ENCODE results near the gene ITGA5.

The ITGA5 gene

DNA sequence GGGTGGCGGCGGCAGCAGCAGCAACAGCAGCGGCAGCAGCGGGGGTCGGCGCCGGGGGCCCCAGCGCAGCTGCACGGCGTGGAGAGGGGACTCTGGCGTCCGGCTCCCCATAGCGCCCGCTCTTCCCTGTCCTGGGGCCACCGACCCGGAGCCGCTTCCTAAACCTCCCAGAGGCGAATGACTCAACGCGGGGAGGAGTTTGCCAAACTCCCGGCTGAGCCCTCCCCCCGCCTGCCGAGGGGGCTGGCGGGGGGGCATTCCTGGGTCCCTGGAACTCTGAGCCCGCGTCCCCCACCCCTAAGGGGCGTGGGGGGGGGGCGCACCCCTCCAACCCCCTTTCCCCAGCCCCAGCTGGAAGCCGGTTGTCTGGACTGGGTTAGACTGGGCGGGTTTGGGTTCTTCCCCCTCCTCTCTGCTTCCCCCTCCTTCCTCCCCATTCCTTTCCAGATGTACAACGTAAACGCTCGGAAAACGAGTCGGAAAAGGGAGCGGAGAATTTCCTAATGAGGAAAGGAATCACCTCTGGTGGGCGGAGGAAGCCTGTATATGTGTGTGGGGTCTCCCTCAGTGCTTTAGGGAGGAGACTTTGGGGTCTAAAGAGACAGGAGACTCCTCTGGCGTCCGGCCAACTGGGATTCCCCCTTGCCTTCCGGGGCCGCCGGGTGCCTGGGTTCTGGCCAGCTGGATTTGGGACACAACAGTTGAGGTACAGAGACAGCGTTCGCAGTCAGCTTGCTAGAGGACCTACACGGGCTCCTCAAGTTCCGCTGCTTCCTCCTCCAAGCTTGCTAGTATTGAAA, at the start of gene ITGA5:
Gene ITGA5, minus strand, starts transcription at position 179 of the 800 bp plus-strand sequence. Its CDS starts 68 bp downstream, at position 111.
- Mint-ChIP-seq H3K4me3 (peak within 1 kb of the TSS; percentile 86), H3K27me3 (no peaks in the 10 kb centered on the region), H3K4me1 (peaks cover 70% of the 10 kb centered on the region), H3K9me3 (no peaks in the 10 kb centered on the region), H3K27ac (peak within 1 kb of the TSS; percentile 91 to 99)
- peak; percentile 45 for ATAC-seq
- DNase-seq: no peak

DNA sequence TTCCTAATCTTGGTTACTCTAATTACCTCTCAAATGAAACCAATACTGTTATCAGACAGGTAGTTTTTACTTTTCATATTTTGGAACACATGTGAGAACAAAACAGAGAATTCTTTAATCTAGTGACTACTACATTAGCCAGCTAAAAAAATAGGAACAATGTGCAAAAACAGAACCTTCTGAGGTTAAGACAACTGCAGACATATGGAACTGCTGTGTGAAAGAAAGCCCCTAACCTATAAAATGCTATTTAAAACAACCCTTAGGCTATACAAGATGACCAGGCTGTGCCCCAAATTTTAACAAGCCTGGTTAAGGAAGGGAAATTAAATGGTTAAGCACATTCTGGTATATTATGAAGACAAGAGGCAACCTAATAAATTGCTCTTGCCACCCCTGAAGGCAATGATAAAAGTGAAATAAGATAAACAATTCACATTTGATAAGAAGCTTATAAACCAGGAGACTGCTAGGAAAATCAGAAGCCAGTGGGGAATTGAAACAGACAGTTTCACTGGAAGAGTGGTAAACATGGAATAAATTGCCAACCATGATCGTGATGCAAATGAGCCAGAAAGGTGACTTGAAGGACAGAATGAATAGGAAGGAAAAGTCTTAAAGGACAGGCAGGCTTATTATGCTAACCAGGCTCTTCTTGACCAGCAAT, 46.9 kb upstream of the ITGA5 start:
- H3K4me1 Mint-ChIP-seq: no peaks in the 10 kb centered on the region
- no peaks in the 10 kb centered on the region for H3K9me3 Mint-ChIP-seq
- no peak for ATAC-seq
- no peak overlapping the region for H3K27ac Mint-ChIP-seq
- no peaks in the 10 kb centered on the region for H3K27me3 Mint-ChIP-seq
- no peak overlapping the region for H3K4me3 Mint-ChIP-seq
- no peak for DNase-seq

DNA sequence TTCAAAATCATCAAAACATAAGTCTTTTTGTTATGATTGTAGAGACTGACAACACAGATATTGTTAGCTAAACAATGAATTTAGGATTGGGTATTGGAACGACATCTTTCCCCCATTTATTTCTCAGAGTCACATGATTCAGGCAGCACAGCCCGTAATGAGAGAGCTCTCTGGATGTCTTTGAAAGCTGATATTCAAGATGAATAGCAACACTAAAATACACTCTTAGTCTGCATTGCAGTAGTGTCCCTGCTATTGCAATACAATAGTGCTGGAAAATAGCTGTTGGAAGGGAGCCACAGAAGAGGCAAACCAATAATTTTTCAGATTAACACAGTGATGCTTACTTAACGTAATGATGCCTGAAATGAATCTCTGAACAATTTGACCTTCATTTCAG, 44.4 kb upstream of the ITGA5 start:
- no peaks in the 10 kb centered on the region for H3K4me1 Mint-ChIP-seq
- no peak for DNase-seq

DNA sequence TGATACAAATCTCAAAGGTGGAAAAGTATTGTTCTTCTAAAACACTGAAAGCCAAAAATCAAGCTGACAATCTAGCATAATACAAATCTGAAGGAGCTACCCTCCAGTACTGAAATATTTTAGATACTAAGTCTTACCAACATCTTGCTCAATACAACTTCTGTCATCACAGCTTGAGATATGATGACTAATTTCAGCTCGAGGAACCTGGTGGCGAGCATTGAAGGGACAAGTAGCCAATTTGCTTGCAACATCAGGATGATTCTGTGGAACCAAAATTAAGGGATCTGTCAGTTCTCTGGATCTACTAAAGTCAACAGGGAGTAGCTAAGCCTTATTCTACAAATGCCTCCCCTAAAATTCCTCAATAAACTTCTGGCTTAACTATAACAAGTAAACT, 44.0 kb upstream of the ITGA5 start:
- no peak overlapping the region for H3K27ac Mint-ChIP-seq
- H3K27me3 Mint-ChIP-seq: no peaks in the 10 kb centered on the region
- H3K9me3 Mint-ChIP-seq: no peaks in the 10 kb centered on the region
- H3K4me1 Mint-ChIP-seq: no peaks in the 10 kb centered on the region
- DNase-seq (no peak), ATAC-seq (no peak)
- H3K4me3 Mint-ChIP-seq: no peak overlapping the region

More for the DNA sequence above, 44.4 kb upstream of the ITGA5 start:
- Mint-ChIP-seq H3K27ac (no peak overlapping the region), H3K4me3 (no peak overlapping the region), H3K27me3 (no peaks in the 10 kb centered on the region), H3K9me3 (no peaks in the 10 kb centered on the region)
- no peak for ATAC-seq

DNA sequence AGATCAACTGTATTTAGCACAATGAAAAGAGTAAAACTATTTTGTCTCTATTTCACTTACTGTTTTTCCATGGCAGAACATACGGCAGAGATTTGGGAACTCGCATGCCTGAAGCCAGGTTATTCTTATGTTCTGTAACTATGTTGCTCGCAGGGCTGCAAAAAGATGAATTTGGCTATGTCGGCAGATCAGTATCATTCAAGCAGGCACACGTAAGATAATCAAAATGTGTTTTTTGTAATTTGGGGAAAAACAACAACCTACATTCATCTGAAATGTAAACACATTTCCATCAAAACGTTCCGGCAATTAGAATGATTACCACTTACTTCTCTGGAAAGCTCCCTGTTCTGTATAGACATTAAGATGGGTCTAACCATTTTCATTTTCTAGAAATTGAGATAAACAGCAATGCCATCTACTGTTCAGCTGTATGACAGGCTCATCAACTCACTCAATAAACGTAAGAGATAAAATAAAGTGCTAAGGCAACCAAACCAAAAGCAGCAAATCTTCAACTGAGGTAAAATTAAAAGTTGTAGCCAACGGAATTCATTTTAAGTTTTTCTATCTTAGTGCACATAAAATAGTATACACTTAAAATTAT, 41.4 kb upstream of the ITGA5 start:
- DNase-seq (no peak), ATAC-seq (no peak)
- no peaks in the 10 kb centered on the region for H3K9me3 Mint-ChIP-seq
- no peak overlapping the region for H3K27ac Mint-ChIP-seq
- no peaks in the 10 kb centered on the region for H3K4me1 Mint-ChIP-seq
- H3K27me3 Mint-ChIP-seq: no peaks in the 10 kb centered on the region
- H3K4me3 Mint-ChIP-seq: no peak overlapping the region

DNA sequence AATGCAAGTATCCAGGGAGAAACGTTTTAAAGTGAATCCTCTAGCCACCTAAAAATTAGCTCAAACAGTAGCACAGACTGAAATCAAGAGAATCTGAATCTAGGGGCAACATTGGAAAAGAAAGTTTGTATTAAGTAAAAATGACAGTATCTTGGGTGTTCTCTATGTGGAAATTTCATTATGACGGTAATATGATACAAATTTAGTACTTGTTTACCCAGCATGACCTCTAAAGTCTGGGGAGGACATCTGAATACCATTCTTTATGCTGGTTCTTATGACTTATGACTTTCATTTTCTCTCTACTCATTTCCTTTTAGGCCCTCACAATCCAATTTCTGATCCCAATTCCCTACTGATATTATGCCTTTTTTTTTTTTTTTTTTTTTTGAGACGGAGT, 40.3 kb upstream of the ITGA5 start:
- H3K27me3 Mint-ChIP-seq: no peaks in the 10 kb centered on the region
- no peak for ATAC-seq
- H3K4me3 Mint-ChIP-seq: no peak overlapping the region

DNA sequence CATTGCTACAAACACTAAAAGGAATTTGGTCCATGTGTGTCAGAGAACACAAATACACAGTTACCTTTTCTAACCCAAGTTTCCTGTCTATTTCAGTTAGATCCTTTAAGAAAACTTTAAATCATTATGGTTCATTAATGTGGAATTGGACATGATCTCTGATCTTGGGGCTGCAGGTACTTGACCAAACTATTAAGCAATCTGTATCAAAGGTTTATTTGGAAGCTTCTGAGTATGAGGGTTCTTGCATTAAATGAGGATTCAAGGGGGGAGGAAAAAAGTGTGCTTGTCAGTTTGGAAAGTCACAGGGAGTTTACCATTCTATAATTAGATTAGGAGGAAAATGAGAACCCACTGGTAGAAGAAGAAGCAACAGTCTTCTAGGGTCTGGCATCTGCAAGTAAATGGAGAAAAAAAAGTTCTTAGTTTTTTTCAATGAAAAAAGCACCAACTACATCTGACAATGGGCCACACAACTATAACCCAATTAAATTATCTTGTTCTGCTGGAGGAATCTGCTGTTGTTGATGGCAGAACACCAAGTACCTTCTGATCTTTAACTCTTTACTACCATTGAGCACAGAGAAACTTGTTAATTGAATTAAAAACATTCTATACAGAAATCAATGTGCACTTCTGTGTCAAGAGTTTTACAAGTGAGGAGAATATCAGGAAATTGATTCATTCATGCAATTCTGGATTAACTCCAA, 36.8 kb upstream of the ITGA5 start:
- H3K4me1 Mint-ChIP-seq: no peaks in the 10 kb centered on the region
- no peak overlapping the region for H3K4me3 Mint-ChIP-seq
- DNase-seq: no peak
- H3K9me3 Mint-ChIP-seq: no peaks in the 10 kb centered on the region
- H3K27ac Mint-ChIP-seq: no peak overlapping the region
- no peaks in the 10 kb centered on the region for H3K27me3 Mint-ChIP-seq
- no peak for ATAC-seq

More for the DNA sequence above, 40.3 kb upstream of the ITGA5 start:
- H3K9me3 Mint-ChIP-seq: no peaks in the 10 kb centered on the region
- no peak for DNase-seq
- no peak overlapping the region for H3K27ac Mint-ChIP-seq
- H3K4me1 Mint-ChIP-seq: no peaks in the 10 kb centered on the region

DNA sequence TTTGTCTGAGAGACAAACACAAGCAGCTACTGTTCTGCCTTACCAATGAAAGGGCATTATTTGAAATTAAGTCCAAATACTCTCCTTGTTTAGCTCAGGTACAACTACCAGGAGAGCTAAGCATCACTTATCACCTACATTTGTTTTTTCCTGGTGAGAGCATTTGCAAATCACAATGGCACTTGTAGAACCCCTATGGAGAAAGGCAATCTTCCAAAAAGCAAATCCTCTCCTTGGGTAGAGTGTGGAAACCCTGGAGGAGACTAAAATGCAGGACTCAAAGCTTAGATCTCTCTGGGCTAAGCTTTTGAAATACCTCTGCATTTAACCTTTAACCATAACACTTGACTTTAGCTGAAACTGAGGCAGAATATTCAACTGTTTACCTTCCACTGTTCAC, 33.6 kb upstream of the ITGA5 start:
- H3K4me1 Mint-ChIP-seq: no peaks in the 10 kb centered on the region
- H3K27me3 Mint-ChIP-seq: no peaks in the 10 kb centered on the region
- ATAC-seq (no peak), DNase-seq (no peak)
- no peaks in the 10 kb centered on the region for H3K9me3 Mint-ChIP-seq
- H3K4me3 Mint-ChIP-seq: no peak overlapping the region
- no peak overlapping the region for H3K27ac Mint-ChIP-seq

DNA sequence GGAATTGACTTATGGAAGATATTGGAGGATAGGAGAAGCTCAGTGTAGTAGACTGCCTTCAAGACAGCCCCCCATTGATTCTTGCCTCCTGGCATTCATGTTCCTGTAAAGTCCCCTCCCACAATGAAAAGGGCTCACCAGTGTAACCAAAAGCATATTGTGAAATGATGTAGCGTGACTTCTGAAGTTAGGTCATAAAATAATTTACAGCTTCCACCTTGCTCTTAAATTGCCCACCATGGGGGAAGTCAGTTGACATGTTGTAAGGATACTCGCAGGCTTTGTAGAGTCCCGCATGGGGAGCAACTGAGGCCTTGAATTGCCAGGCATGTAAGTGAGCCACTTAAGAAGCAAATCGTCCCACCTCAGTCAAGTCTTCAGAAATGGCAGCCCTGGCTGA, 29.3 kb upstream of the ITGA5 start:
- H3K4me3 Mint-ChIP-seq: no peak overlapping the region
- no peak for DNase-seq
- no peak overlapping the region for H3K27ac Mint-ChIP-seq
- no peaks in the 10 kb centered on the region for H3K27me3 Mint-ChIP-seq
- H3K4me1 Mint-ChIP-seq: no peaks in the 10 kb centered on the region
- no peaks in the 10 kb centered on the region for H3K9me3 Mint-ChIP-seq
- ATAC-seq: no peak

DNA sequence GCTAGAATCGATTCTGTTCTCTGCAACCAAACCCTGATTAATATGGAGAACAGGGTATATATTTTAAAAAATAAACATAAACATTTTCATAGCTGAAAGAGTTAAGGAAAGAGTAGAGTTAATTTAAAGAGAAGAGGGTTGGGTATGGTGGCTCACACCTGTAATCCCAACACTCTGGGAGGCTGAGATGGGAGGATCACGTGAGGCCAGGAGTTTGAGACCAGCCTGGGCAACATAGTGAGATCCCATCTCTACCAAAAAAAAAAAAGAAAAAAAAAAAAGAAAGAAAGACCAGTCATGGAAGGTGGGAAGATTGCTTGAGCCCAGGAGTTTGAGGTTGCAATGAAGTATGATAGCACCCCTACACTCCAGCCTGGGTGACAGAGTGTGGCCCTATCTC, 28.9 kb upstream of the ITGA5 start:
- Mint-ChIP-seq H3K4me1 (no peaks in the 10 kb centered on the region), H3K27ac (no peak overlapping the region), H3K27me3 (no peaks in the 10 kb centered on the region), H3K4me3 (no peak overlapping the region), H3K9me3 (no peaks in the 10 kb centered on the region)
- DNase-seq: no peak
- no peak for ATAC-seq

DNA sequence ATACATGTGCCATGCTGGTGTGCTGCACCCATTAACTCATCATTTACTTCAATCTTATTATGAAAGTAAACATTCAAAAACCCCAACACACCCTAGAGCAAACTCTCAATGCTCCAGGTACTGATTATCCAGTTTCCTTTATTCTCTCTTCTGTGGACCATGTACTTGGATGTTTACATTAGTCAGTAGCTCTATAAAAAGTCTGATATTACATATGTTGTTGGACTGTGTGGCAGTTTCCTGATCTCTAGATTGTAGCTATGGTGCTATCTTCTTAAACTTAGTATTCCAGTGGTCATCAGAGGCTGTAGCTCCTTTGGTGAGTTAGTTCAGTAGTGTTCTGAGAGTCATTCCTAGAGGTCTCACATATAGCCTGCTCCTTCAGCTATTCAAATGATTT, 25.1 kb upstream of the ITGA5 start:
- Mint-ChIP-seq H3K27me3 (no peaks in the 10 kb centered on the region), H3K27ac (no peak overlapping the region), H3K4me1 (peaks cover 6% of the 10 kb centered on the region), H3K9me3 (no peaks in the 10 kb centered on the region), H3K4me3 (no peak overlapping the region)
- DNase-seq: no peak
- ATAC-seq: no peak

DNA sequence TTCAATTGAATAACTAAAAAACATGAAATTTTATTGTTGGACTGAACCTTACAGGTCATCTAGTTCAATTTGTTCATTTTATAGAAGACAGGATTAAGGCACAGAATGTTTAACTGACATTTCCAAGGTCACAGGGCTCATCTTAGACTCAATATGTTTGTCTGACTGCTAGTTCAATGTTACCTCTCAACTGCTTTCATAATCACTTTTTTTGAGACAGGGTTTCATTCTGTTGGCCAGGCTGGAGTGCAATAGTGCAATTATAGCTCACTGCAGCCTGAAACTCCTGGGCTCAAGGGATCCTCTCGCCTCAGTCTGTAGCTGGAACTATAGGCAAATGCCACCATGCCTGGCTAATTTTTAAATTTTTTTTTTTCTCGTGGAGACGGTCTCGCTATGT, 24.4 kb upstream of the ITGA5 start:
- DNase-seq: no peak
- Mint-ChIP-seq H3K4me3 (no peak overlapping the region), H3K4me1 (peaks cover 8% of the 10 kb centered on the region), H3K27ac (no peak overlapping the region), H3K9me3 (no peaks in the 10 kb centered on the region), H3K27me3 (no peaks in the 10 kb centered on the region)
- ATAC-seq: no peak

DNA sequence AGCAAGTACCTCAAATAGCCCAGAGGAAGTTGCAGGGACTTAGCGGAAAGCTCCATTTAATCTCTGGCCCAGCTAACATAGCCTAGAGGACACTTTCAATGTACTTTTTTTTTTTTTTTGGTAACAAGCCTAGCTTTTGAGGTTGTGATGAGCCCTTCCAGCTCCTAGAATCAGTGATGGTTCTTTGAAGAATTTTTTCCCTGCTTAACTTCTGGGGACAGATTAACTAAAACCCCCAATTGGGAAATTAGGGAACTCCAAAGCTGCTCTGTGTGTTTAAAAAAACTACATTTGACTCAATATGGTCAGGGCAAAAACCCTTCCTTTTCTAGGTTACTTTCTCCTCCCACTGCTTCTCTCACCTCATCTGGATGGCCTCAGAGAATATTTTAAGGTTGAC, 23.9 kb upstream of the ITGA5 start:
- Mint-ChIP-seq H3K9me3 (no peaks in the 10 kb centered on the region), H3K4me3 (no peak overlapping the region), H3K27me3 (no peaks in the 10 kb centered on the region), H3K27ac (no peak overlapping the region), H3K4me1 (peaks cover 9% of the 10 kb centered on the region)
- ATAC-seq: no peak
- DNase-seq: no peak

DNA sequence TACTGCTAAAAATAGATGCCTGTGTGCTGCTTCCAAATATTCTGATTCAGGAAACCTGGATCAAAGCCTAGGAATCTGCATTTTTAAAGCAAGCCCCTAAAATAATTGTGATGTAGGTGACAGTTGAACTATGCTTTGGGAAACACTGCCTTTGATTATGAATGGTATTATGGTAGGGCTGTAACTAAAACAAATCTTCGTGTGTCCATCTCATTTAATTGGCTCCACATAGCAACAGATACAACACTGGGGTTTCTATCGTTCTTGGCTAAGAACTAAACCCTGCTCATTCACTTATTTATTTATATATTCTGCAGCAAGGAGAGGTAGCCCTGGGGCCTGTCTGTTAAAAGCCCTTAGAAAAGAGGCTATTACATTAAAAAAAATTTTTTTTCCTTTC, 23.0 kb upstream of the ITGA5 start:
- H3K27me3 Mint-ChIP-seq: no peaks in the 10 kb centered on the region
- H3K9me3 Mint-ChIP-seq: no peaks in the 10 kb centered on the region
- H3K4me1 Mint-ChIP-seq: peaks cover 17% of the 10 kb centered on the region
- DNase-seq: no peak
- H3K27ac Mint-ChIP-seq: peak overlapping the region in 1 of 2 donors; percentile 19
- no peak for ATAC-seq
- no peak overlapping the region for H3K4me3 Mint-ChIP-seq

DNA sequence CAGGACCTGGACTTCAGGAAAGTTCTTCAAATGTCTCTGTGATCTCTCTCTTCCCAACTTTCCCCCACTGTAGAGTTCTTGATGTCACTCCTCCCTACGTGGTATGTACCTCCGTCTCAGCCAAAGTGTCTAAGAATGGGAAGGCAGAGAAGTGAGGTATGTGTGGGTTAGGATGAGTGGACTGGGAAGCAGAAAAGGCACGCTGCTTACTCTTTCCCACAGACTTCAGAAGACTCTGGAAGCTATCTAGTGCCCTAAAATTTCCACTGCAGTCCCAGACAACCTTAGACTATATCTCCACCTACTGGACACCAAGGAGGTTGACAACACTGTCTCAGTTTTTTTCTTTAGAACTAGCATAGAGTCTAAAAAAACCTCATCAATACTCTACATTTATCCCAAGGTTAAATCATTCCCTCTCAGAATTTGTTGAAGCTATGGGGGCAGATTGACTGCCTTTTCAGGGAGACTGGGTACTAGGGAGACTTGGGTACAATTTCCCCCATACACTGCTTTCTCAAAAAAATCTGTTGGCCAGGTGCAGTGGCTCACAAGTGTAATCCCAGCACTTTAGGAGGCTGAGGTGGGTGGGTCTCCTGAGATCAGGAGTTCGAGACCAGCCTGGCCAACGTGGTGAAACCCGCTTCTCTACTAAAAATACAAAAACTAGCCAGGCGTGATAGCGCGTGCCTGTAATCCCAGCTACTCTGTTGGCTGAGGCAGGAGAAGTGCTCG, 20.6 kb upstream of the ITGA5 start:
- ATAC-seq (peak; percentile 80), DNase-seq (no peak)
- Mint-ChIP-seq H3K27ac (peak overlapping the region in 1 of 2 donors; percentile 79), H3K4me1 (peaks cover 17% of the 10 kb centered on the region), H3K27me3 (no peaks in the 10 kb centered on the region), H3K4me3 (no peak overlapping the region), H3K9me3 (no peaks in the 10 kb centered on the region)
